HEK293 (cell line): ENCODE measurements around the gene CSK.

ENCODE experiments used
- GLI4 ChIP-seq: fragments of 450-650 bp; formaldehyde crosslinking; IDR thresholded peaks from 2 replicates; pipeline ENCODE4 v1.5.1; 2016; ENCODE audit warnings: missing biosample characterization, missing genetic modification characterization
- GLIS2 ChIP-seq: fragments of 450-650 bp; formaldehyde crosslinking; IDR thresholded peaks from 2 replicates; pipeline ENCODE4 v1.5.1; 2016; ENCODE audit warnings: missing biosample characterization, missing genetic modification characterization
- KLF7 ChIP-seq: fragments of 450-650 bp; formaldehyde crosslinking; IDR thresholded peaks from 2 replicates; pipeline ENCODE4 v1.5.1; 2016; ENCODE audit warnings: missing biosample characterization, missing genetic modification characterization, borderline replicate concordance
- KLF8 ChIP-seq: fragments of 450-650 bp; formaldehyde crosslinking; IDR thresholded peaks from 2 replicates; pipeline ENCODE4 v1.5.1; 2016; ENCODE audit warnings: missing biosample characterization, missing genetic modification characterization
- MZF1 ChIP-seq: fragments of 450-650 bp; formaldehyde crosslinking; IDR thresholded peaks from 2 replicates; pipeline ENCODE4 v1.5.1; 2017; ENCODE audit warnings: missing biosample characterization, missing genetic modification characterization, borderline replicate concordance
- WT1 ChIP-seq: fragments of 450-650 bp; formaldehyde crosslinking; IDR thresholded peaks from 2 replicates; pipeline ENCODE4 v1.5.1; 2016; ENCODE audit warnings: missing biosample characterization, missing genetic modification characterization
- ZBTB1 ChIP-seq: fragments of 450-650 bp; formaldehyde crosslinking; IDR thresholded peaks from 2 replicates; pipeline ENCODE4 v1.5.1; 2016; ENCODE audit warnings: missing biosample characterization, missing genetic modification characterization
- ZFHX2 ChIP-seq: fragments of 450-650 bp; formaldehyde crosslinking; conservative IDR thresholded peaks from 2 replicates; pipeline ENCODE4 v1.5.1; 2016; ENCODE audit warnings: missing biosample characterization, missing genetic modification characterization
- ZFP37 ChIP-seq: fragments of 450-650 bp; formaldehyde crosslinking; IDR thresholded peaks from 2 replicates; pipeline ENCODE4 v1.5.1; 2016; ENCODE audit warnings: missing biosample characterization, missing genetic modification characterization
- ZFP41 ChIP-seq: fragments of 450-650 bp; formaldehyde crosslinking; IDR thresholded peaks from 2 replicates; pipeline ENCODE4 v1.5.1; 2016; ENCODE audit warnings: missing biosample characterization, missing genetic modification characterization, borderline replicate concordance
- ZIC2 ChIP-seq: fragments of 450-650 bp; formaldehyde crosslinking; IDR thresholded peaks from 2 replicates; pipeline ENCODE4 v1.5.1; 2016; ENCODE audit warnings: missing biosample characterization, missing genetic modification characterization
- ZNF112 ChIP-seq: fragments of 450-650 bp; formaldehyde crosslinking; IDR thresholded peaks from 2 replicates; pipeline ENCODE4 v1.5.0; 2017; ENCODE audit warnings: missing biosample characterization, missing genetic modification characterization
- ZNF132 ChIP-seq: fragments of 450-650 bp; formaldehyde crosslinking; IDR thresholded peaks from 2 replicates; pipeline ENCODE4 v1.5.1; 2017; ENCODE audit warnings: missing biosample characterization, missing genetic modification characterization, borderline replicate concordance
- ZNF19 ChIP-seq: fragments of 450-650 bp; formaldehyde crosslinking; IDR thresholded peaks from 2 replicates; pipeline ENCODE4; 2016; ENCODE audit warnings: missing biosample characterization, missing genetic modification characterization, low read depth
- ZNF2 ChIP-seq: fragments of 450-650 bp; formaldehyde crosslinking; IDR thresholded peaks from 2 replicates; pipeline ENCODE4 v1.5.1; 2016; ENCODE audit warnings: missing biosample characterization, missing genetic modification characterization
- ZNF24 ChIP-seq: fragments of 450-650 bp; formaldehyde crosslinking; IDR thresholded peaks from 2 replicates; pipeline ENCODE4 v1.5.1; 2016; ENCODE audit warnings: missing biosample characterization, missing genetic modification characterization
- ZNF274 ChIP-seq, 2 experiments: fragments of 200-500 bp in 1 of 2; fragments of 450-650 bp in 1 of 2; sonication (Bioruptor generic) in 1 of 2; formaldehyde crosslinking in 1 of 2; IDR thresholded peaks; 2 replicates each; pipeline versions ENCODE4 v1.5.1 to v1.6.1; 2014 to 2016; ENCODE audit warnings: borderline replicate concordance in 1 of 2, inconsistent platforms in 1 of 2, low read length in 1 of 2, missing biosample characterization in 1 of 2, missing genetic modification characterization in 1 of 2
- ZNF366 ChIP-seq: fragments of 450-650 bp; formaldehyde crosslinking; conservative IDR thresholded peaks from 2 replicates; pipeline ENCODE4 v1.5.1; 2016; ENCODE audit warnings: missing biosample characterization, missing genetic modification characterization
- ZNF394 ChIP-seq: fragments of 450-650 bp; formaldehyde crosslinking; IDR thresholded peaks from 2 replicates; pipeline ENCODE4 v1.5.1; 2016; ENCODE audit warnings: missing biosample characterization, missing genetic modification characterization, mild to moderate bottlenecking, moderate library complexity, borderline replicate concordance
- ZNF501 ChIP-seq: fragments of 450-650 bp; formaldehyde crosslinking; IDR thresholded peaks from 2 replicates; pipeline ENCODE4 v1.5.1; 2016; ENCODE audit warnings: missing biosample characterization, missing genetic modification characterization
- ZNF510 ChIP-seq: fragments of 450-650 bp; formaldehyde crosslinking; IDR thresholded peaks from 2 replicates; pipeline ENCODE4 v1.5.1; 2018; ENCODE audit warnings: mild to moderate bottlenecking, missing genetic modification characterization, missing biosample characterization; ENCODE audit not compliant: insufficient replicate concordance
- ZNF571 ChIP-seq: fragments of 450-650 bp; formaldehyde crosslinking; IDR thresholded peaks from 2 replicates; pipeline ENCODE4 v1.5.0; 2017; ENCODE audit warnings: missing biosample characterization, missing genetic modification characterization
- ZNF624 ChIP-seq: fragments of 450-650 bp; formaldehyde crosslinking; IDR thresholded peaks from 2 replicates; pipeline ENCODE4 v1.5.1; 2017; ENCODE audit warnings: missing biosample characterization, missing genetic modification characterization
- ZNF677 ChIP-seq: fragments of 450-650 bp; IDR thresholded peaks from 2 replicates; pipeline ENCODE4 v1.5.0; 2018; ENCODE audit warnings: missing biosample characterization, mild to moderate bottlenecking, missing genetic modification characterization, moderate library complexity
- ZNF701 ChIP-seq: fragments of 450-650 bp; formaldehyde crosslinking; IDR thresholded peaks from 2 replicates; pipeline ENCODE4 v1.5.1; 2016; ENCODE audit warnings: missing biosample characterization, missing genetic modification characterization
- TF ChIP-seq, protein P1 (sequence below): fragments of 450-650 bp; formaldehyde crosslinking; IDR thresholded peaks from 2 replicates; pipeline ENCODE4 v1.5.1; 2016; ENCODE audit warnings: missing biosample characterization, missing genetic modification characterization, borderline replicate concordance
- TF ChIP-seq, protein P2 (sequence below): fragments of 450-650 bp; formaldehyde crosslinking; IDR thresholded peaks from 2 replicates; pipeline ENCODE4 v1.5.1; 2016; ENCODE audit warnings: missing biosample characterization, missing genetic modification characterization
- TF ChIP-seq, protein P3 (sequence below): fragments of 450-650 bp; formaldehyde crosslinking; IDR thresholded peaks from 2 replicates; pipeline ENCODE4 v1.5.1; 2016; ENCODE audit warnings: missing biosample characterization, missing genetic modification characterization
- TF ChIP-seq, protein P4 (sequence below): fragments of 450-650 bp; formaldehyde crosslinking; IDR thresholded peaks from 2 replicates; pipeline ENCODE4 v1.5.1; 2017; ENCODE audit warnings: missing biosample characterization, missing genetic modification characterization

CSK gene

DNA sequence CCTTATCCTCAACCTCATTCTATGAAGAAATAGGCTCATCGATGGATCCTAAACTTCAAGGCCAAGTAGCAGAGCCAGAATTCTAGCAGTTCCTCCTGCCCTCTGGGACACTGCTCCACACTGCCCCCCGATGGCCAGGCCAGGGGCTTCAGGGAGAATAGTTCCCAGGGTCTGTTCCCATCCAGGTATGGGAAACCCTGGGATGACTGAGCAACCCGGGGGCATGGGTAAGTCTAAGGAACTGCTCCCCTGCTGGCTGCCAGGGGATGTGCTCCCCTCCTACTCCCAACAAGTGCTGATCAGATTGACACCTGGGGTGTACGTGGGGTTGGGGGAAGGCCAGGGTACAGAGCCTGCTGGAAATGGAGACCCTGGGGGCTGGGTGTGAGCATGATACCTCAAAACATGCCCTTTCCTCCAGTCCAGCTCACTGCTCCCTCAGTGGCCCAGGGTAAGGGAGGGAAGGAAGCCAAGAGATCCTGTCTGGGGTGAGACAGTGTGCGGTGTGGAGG lies 53.5 kb downstream of the CSK start (continued):
- TF ChIP-seq, protein P1, sequence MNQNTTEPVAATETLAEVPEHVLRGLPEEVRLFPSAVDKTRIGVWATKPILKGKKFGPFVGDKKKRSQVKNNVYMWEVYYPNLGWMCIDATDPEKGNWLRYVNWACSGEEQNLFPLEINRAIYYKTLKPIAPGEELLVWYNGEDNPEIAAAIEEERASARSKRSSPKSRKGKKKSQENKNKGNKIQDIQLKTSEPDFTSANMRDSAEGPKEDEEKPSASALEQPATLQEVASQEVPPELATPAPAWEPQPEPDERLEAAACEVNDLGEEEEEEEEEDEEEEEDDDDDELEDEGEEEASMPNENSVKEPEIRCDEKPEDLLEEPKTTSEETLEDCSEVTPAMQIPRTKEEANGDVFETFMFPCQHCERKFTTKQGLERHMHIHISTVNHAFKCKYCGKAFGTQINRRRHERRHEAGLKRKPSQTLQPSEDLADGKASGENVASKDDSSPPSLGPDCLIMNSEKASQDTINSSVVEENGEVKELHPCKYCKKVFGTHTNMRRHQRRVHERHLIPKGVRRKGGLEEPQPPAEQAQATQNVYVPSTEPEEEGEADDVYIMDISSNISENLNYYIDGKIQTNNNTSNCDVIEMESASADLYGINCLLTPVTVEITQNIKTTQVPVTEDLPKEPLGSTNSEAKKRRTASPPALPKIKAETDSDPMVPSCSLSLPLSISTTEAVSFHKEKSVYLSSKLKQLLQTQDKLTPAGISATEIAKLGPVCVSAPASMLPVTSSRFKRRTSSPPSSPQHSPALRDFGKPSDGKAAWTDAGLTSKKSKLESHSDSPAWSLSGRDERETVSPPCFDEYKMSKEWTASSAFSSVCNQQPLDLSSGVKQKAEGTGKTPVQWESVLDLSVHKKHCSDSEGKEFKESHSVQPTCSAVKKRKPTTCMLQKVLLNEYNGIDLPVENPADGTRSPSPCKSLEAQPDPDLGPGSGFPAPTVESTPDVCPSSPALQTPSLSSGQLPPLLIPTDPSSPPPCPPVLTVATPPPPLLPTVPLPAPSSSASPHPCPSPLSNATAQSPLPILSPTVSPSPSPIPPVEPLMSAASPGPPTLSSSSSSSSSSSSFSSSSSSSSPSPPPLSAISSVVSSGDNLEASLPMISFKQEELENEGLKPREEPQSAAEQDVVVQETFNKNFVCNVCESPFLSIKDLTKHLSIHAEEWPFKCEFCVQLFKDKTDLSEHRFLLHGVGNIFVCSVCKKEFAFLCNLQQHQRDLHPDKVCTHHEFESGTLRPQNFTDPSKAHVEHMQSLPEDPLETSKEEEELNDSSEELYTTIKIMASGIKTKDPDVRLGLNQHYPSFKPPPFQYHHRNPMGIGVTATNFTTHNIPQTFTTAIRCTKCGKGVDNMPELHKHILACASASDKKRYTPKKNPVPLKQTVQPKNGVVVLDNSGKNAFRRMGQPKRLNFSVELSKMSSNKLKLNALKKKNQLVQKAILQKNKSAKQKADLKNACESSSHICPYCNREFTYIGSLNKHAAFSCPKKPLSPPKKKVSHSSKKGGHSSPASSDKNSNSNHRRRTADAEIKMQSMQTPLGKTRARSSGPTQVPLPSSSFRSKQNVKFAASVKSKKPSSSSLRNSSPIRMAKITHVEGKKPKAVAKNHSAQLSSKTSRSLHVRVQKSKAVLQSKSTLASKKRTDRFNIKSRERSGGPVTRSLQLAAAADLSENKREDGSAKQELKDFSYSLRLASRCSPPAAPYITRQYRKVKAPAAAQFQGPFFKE (tag by site-specific recombination) = no peak
- TF ChIP-seq GLI4 (no peak), ZNF501 (tag by site-specific recombination) (0 out of 2 replicates have a peak, but pooled peaks have one; percentile 20), WT1 (no peak), MZF1 (tag by site-specific recombination) (no peak), ZNF571 (no peak), ZBTB1 (tag by site-specific recombination) (no peak), ZNF24 (no peak), KLF8 (tag by site-specific recombination) (no peak), ZNF19 (tag by site-specific recombination) (no peak), ZNF2 (tag by site-specific recombination) (peak; percentile 31; the same call in 1 of the 2 replicates), ZNF677 (tag by site-specific recombination) (0 out of 2 replicates have a peak, but pooled peaks have one; percentile 4), ZNF624 (tag by site-specific recombination) (no peak), ZFP37 (tag by site-specific recombination) (no peak), ZNF132 (no peak), KLF7 (tag by site-specific recombination) (no peak), ZNF510 (tag by site-specific recombination) (no peak), ZFP41 (tag by site-specific recombination) (no peak), ZNF394 (tag by site-specific recombination) (no peak), ZNF112 (tag by site-specific recombination) (no peak), GLIS2 (tag by site-specific recombination) (0 out of 2 replicates have a peak, but pooled peaks have one; percentile 13), ZNF701 (no peak), ZIC2 (peak; percentile 53), ZNF274 (IDR thresholded peaks at IDR 0.05; ENCODE audit: low read length) (no peak), ZNF274 (tag by site-specific recombination; IDR thresholded peaks at IDR 0.05; ENCODE audit: borderline replicate concordance) (no peak), ZNF366 (no peak), ZFHX2 (tag by site-specific recombination) (peak; percentile 14; the same call in 1 of the 2 replicates)
- TF ChIP-seq, protein P2, sequence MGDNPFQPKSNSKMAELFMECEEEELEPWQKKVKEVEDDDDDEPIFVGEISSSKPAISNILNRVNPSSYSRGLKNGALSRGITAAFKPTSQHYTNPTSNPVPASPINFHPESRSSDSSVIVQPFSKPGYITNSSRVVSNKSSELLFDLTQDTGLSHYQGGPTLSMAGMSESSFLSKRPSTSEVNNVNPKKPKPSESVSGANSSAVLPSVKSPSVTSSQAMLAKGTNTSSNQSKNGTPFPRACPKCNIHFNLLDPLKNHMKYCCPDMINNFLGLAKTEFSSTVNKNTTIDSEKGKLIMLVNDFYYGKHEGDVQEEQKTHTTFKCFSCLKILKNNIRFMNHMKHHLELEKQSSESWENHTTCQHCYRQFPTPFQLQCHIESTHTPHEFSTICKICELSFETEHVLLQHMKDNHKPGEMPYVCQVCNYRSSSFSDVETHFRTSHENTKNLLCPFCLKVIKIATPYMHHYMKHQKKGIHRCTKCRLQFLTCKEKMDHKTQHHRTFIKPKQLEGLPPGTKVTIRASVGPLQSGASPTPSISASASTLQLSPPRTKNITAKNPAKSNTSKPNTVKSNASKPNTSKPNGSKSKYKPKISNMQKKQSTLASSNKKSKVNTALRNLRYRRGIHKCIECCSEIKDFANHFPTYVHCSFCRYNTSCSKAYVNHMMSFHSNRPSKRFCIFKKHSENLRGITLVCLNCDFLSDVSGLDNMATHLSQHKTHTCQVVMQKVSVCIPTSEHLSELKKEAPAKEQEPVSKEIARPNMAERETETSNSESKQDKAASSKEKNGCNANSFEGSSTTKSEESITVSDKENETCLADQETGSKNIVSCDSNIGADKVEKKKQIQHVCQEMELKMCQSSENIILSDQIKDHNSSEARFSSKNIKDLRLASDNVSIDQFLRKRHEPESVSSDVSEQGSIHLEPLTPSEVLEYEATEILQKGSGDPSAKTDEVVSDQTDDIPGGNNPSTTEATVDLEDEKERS (tag by site-specific recombination) = no peak
- TF ChIP-seq, protein P3, sequence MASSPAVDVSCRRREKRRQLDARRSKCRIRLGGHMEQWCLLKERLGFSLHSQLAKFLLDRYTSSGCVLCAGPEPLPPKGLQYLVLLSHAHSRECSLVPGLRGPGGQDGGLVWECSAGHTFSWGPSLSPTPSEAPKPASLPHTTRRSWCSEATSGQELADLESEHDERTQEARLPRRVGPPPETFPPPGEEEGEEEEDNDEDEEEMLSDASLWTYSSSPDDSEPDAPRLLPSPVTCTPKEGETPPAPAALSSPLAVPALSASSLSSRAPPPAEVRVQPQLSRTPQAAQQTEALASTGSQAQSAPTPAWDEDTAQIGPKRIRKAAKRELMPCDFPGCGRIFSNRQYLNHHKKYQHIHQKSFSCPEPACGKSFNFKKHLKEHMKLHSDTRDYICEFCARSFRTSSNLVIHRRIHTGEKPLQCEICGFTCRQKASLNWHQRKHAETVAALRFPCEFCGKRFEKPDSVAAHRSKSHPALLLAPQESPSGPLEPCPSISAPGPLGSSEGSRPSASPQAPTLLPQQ (tag by site-specific recombination) = no peak
- TF ChIP-seq, protein P4, sequence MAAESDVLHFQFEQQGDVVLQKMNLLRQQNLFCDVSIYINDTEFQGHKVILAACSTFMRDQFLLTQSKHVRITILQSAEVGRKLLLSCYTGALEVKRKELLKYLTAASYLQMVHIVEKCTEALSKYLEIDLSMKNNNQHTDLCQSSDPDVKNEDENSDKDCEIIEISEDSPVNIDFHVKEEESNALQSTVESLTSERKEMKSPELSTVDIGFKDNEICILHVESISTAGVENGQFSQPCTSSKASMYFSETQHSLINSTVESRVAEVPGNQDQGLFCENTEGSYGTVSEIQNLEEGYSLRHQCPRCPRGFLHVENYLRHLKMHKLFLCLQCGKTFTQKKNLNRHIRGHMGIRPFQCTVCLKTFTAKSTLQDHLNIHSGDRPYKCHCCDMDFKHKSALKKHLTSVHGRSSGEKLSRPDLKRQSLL (tag by site-specific recombination) = peak; percentile 36; the same call in 1 of the 2 replicates
